Coronary artery (tissue), 2 donors: ENCODE results near the gene POLR1A.

Experiments
- DNase-seq: peaks from one replicate; pipeline ENCODE4 v3.0.0-alpha.2; 2017; ENCODE audit warnings: low spot score
- H3K27ac ChIP-seq, 2 donors: fragments of 200-600 bp; sonication (generic); one replicate each; pipeline ENCODE4 v1.5.1; 2016 to 2019
- H3K4me3 ChIP-seq: fragments of 200-600 bp; sonication (generic); 2 replicates; pipeline ENCODE4 v1.5.1; 2016; ENCODE audit warnings: mild to moderate bottlenecking, moderate library complexity
- CTCF ChIP-seq: fragments of 200-600 bp; sonication (generic); IDR thresholded peaks from one replicate; pipeline ENCODE4 v1.5.1; 2019; ENCODE audit warnings: antibody characterized with exemption

POLR1A gene

DNA sequence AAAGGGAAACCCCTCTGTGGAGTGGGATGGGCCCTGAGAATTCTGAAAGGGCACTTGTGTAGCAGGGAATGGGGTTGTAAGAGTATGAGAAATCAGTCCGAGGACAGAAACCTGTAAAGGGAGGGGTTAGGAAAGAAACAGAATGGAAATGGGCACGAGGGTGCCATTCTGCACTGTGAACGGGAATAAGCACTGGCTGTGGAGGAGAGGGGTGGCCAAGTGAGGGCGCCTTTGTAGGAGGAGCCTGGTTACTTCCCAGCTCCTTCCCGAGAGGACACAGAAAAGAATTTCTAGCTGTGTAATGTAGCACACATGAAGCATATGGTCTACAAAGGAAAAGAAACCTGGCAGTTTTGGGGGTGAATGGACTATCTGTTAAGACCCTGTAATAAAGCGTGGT, 53.4 kb downstream of the POLR1A start:
- DNase-seq = no peak
- H3K4me3 ChIP-seq = no peak overlapping the region
- no peak overlapping the region for H3K27ac ChIP-seq
- TF ChIP-seq CTCF = no peak

GRCh38 chr2:86050301-86050700, 55.4 kb downstream of the POLR1A start:
- TF ChIP-seq CTCF = no peak
- DNase-seq = no peak
- Histone ChIP-seq H3K4me3 (no peak overlapping the region), H3K27ac (no peak overlapping the region)

- no peak for DNase-seq
- no peak overlapping the region for H3K4me3 ChIP-seq
- TF ChIP-seq CTCF = no peak
- H3K27ac ChIP-seq = no peak overlapping the region
Observed at GRCh38 chr2:86049529-86049928, 56.2 kb downstream of the POLR1A start.

DNA sequence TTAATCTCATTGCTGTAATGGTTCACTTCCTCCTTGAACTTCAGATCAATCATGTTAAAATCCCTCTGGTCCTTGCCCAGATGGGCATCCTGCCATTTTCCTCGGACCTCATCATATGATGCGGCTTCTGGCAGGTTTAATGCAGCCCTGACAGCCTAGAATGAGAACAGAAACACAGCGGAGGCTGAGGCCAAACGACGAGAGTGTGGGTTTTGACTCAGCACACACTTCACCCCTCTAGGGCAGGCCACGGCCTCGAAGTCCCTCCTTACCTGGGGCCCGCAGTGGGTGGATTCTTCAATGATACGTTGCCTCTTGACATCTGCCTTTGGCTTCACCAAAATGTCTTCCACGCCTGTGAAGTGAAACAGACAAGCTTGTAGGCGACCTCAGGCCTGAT, 56.8 kb downstream of the POLR1A start:
- no peak for DNase-seq
- H3K4me3 ChIP-seq = no peak overlapping the region
- no peak overlapping the region for H3K27ac ChIP-seq
- no peak for TF ChIP-seq CTCF

DNA sequence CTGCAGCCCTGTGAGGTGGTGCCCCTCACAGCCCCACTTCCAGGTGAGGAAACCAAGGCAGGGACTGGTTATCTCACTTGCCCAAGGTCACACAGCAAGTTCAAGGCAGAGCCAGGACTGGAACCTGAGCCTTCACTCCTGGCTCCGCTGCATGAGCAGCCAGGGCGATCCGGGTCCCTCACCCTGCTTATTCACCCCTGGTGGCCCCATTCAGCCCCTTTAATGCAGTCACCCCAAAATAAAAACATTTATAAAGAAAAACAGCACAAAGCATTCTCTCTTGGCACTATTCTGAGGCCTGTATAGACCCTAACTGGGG, 57.3 kb downstream of the POLR1A start:
- Histone ChIP-seq H3K4me3 (no peak overlapping the region), H3K27ac (no peak overlapping the region)
- no peak for DNase-seq
- no peak for TF ChIP-seq CTCF

DNA sequence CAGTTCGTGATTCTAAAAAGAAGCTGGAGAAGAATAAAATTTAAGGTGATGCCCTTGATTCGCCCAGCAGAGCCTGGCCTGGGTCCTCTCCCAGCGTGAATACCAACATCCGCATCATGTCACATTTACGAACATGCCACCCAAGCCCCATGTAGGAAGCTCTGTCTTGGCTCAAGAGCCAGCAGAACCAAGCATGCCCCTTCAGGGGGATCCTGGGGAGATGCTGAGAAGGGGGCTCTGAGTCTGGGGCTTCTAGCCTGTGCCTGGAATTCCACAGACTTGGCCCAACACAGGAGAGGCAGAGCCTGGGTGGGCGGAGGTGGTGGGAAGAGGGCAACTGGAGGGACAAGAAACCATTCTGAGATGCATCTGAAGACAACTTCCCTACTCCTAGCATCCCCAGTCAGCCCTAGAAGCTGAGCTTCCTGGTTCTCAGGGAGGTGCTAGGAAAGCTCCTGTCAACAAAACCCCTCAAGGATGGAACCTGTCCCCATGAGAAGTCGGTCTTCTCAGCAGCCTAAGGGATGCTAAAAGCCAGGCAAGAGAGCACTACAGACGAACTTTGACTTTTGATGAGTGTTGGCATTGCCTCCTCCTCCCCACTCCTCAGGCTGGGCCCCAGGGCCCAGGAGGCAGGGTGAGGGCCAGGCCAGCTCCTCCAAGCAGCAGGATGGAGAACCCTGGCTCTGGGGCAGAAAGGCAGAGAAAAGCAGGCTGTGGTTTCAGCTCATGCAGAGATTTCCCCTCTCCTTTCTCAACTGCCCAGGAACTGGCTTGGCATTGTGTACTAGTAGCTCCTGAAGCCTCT, 57.9 kb downstream of the POLR1A start:
- no peak overlapping the region for H3K4me3 ChIP-seq
- no peak overlapping the region for H3K27ac ChIP-seq
- DNase-seq = no peak
- TF ChIP-seq CTCF = no peak

DNA sequence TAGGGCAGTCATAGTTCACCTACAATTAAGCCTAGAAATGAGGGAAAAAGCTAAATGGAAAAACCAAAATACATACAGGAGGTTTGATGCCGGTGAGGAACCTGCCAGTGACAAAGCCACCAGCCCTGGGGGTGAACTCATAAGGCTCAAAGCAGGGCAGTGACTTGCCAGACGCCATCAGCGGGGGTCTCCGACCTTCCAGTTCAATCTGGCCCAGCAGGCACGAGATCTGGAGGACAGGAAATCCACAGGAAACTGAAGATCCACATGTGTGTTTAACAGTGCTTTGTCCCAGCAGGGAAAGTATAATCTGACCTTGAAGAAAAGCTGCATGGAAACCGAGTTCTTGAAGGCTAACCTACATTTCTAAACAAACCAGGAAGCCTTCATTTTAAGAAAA, 60.1 kb downstream of the POLR1A start:
- no peak for DNase-seq
- Histone ChIP-seq H3K4me3 (no peak overlapping the region), H3K27ac (no peak overlapping the region)
- TF ChIP-seq CTCF = no peak
